Measurements from ENCODE around the gene NFKB1.

- TF ChIP-seq, protein P1, sequence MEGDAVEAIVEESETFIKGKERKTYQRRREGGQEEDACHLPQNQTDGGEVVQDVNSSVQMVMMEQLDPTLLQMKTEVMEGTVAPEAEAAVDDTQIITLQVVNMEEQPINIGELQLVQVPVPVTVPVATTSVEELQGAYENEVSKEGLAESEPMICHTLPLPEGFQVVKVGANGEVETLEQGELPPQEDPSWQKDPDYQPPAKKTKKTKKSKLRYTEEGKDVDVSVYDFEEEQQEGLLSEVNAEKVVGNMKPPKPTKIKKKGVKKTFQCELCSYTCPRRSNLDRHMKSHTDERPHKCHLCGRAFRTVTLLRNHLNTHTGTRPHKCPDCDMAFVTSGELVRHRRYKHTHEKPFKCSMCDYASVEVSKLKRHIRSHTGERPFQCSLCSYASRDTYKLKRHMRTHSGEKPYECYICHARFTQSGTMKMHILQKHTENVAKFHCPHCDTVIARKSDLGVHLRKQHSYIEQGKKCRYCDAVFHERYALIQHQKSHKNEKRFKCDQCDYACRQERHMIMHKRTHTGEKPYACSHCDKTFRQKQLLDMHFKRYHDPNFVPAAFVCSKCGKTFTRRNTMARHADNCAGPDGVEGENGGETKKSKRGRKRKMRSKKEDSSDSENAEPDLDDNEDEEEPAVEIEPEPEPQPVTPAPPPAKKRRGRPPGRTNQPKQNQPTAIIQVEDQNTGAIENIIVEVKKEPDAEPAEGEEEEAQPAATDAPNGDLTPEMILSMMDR (IDR thresholded peaks at IDR 0.05) = no peak
- no peak for TF ChIP-seq POLR2A (IDR thresholded peaks at IDR 0.05)
- TF ChIP-seq EP300 (IDR thresholded peaks at IDR 0.05) = no peak
- peak in 1 of 3 donors; percentile 26 for TF ChIP-seq POLR2AphosphoS5 (IDR thresholded peaks at IDR 0.05)
Measured at GRCh38 chr4:102627831-102628523, 126.8 kb downstream of the NFKB1 start.
